Measurements from ENCODE around the gene LONRF2.
A peak's percentile ranks its signal among the peaks of the same experiment; 100 is the strongest.

The LONRF2 gene

DNA sequence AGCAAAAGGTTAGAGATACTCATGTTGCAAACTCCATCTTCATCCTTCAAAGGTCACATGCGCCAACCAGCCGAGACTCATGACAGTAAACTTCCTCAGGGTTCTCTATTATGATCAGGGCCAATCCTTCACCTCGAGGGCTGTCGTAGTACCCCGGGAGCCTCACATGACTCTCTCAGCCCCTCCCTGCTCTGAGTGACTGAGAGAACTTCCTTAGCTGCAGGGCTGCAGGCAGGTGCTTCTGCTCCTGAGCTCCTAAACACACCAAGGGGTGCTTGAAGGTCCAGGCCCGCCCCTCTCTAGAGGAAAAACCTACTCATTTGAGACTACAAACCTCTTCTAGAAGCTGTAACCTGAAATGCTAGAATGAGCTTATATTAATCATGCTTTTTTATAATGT, 48.2 kb downstream of the LONRF2 start:
- peak; percentile 24 for DNase-seq

DNA sequence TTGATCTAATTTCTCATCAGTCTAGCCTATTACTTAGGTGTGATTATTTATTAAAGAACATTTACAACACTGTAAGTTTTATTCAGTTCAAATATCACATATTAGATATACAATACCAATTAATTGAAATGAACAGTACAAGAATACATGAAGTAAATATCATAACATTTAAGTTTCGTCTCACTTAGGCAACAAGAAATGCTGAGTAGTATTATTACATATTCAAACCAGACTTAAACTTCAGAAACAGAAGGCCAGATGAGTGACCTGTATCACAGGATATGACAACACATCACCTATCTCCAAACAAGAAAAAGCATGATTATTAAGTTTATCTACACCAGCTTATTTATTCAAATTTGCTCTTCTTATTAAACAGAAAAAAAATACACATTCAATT, 48.9 kb downstream of the LONRF2 start:
- DNase-seq: no peak

DNA sequence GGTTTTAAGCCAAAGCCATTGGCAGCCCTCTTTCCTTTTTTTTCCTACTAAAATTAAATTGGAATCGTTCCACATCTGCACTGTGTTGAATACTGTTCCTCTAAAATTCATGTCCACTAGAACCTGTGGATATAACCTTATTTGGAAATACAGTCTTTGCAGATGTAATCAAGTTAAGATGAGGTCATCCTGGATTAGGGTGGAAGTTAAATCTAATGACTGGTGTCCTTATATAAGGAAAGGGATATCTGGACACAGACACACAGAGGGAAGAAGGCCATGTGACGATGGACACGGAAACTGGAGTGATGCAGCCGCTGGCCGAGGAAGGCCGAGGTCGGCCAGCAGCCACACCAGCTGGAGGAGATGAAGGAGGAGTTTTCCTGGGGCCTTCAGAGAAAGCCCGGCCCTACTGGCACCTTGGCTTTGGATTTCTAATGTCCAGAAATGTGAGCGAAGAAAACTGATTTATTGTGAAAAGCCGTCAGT, 49.4 kb downstream of the LONRF2 start:
- no peak for DNase-seq

DNA sequence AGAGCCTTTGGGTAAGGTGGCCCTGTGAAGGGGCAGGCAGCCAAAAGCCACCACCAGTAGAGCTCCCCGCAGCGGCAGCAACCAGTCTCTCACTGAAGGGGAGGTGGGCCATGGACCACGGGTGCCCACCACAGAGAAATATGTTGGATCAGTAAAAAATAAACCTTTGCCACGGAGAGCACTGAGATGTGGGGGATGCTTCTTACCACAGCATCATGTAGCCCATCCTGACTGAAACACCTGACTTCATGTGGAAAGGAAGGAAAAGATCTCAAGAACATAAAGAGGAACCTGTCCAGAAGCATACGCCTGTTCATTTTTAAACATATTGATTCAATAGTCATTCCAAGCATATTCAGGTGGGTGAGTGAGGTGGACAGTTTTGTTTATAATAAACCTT, 51.1 kb downstream of the LONRF2 start:
- no peak for DNase-seq

DNA sequence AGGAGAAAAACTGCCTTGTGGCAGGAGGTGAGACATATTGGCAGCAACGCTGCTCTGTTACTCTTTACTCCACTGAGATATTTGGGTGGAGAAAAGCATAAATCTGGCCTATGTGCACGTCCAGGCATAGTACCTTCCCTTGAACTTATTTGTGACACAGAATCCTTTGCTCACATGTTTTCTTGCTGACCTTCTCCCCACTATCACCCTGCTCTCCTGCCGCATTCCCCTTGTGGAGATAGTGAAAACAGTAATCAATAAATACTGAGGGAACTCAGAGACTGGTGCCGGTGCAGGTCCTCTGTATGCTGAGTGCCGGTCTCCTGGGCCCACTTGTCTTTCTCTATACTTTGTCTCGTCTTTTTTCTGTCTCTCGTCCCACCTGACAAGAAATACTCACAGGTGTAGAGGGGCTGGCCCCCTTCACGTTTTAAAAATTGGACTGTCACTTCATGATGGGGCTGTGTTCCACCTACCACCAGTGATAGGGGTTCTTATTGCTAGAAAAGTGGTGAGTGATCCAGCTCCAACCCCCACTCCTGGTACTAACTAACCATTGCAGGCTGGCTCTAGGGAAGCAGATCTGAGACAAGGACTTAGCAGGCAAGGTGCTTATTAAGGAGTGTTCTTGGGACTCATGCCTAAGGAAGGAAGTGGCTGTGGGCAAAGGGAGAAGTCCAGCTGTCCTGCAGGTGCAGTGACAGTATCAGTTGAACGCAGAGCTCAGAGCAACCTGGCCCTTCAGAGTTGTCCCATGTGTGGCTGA, 51.7 kb downstream of the LONRF2 start:
- no peak for DNase-seq

DNA sequence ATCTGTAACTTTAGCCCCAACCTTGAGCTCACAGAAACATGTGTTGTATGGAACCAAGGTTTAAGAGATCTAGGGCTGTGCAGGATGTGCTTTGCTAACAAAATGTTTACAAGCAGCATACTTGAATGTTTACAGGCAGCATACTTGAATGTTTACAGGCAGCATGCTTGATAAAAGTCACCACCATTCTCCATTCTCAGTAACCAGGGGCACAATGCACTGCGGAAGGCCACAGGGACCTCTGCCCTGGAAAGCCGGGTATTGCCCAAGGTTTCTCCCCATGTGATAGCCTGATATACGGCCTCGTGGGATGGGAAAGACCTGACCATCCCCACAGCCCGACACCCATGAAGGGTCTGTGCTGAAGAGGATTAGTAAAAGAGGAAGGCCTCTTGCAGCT, 52.4 kb downstream of the LONRF2 start:
- DNase-seq: no peak

DNA sequence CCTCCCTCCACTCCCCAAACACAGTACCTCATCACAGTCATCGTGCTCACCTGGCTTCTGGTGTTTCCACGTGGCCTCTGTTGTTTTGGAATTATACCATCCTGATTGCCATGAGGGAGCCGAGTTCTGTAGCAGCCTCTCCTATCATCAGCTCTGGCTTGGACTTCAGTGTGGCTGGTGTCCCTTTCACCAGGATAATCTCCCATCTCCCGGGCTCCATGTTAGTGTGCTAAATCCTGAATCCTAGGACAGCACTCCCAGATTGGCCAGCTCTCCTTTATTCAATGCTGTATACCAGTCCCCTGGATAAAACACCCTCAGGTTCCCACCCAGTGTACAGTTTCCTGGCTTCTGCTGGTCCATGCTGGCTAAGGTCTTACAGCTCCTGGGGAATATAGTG, 53.3 kb downstream of the LONRF2 start:
- DNase-seq: no peak

DNA sequence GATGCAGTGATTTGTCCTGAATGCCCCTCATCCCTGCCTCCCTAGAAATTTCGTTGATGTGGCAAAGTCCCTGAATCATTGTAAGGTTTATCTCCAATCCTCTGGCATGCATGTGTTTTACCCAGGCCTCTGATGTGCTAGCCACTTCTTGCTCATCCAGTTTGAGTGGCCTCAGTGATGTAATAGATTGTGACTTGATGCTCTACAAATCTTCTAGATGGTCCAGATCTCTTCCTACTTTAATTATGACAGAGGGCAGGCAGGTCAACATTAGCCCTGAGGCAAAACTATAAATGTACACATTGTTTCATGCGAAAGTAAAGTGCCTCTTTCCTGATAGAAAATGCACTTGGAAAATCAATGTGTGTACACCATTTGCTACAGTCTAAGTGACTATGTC, 54.5 kb downstream of the LONRF2 start:
- no peak for DNase-seq

DNA sequence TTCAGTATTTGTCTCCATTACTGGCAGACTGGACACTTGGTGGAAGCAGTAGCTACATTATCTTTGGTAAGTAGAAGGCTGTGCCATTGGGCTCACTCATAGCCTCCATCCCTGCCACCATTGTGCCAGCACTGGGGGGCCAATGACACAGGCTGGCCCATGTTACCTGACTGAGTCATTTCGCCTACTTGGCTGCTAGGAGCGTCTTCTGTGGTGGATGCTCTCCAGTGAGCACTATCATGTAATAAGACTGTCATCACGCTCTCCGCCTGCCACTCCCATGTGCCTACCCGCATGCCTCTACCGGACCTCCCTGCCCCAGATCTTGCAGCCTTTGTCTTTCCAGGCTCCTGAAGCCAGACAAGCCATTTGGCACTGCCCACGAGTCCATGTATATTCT, 56.2 kb downstream of the LONRF2 start:
- DNase-seq: no peak

DNA sequence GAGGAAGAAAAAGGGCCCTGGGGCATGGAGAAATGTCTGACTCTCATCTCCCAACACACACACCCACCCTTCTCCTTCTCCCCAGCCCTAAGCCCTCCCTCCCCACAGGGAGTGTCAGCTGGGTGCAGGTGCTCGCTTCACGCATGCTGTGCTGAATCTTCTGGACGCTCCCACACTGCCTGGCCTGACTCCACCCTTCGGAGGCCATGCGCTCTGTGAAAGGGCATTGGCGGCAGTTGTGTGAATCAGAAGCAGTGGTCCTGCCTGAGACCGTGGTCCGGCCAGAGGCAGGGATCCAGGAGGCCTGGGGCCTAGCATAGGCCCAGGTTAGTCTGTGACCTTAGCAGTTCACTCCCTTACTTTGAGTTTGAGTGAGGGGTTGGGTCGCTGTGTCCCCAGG, 57.1 kb downstream of the LONRF2 start:
- DNase-seq: no peak

DNA sequence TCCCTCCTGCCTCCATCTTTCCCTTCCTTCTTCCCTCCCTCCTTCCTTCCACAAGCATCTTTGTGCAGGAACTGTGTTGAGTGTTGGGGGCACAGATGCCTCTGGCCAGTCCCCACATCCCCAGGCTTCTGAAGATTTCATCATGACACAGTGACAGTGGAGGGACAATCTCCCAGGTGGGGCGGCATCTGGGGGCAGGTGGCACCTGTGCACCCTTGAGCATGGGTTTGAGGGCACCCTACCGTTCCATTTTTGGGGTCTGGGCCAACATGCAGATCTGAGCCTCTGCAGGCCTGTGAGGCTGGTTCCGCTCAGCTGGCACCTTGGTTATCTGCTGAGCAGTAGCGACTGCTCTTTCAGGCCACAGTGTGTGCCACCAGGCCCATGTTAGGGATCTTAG, 57.6 kb downstream of the LONRF2 start:
- no peak for DNase-seq

DNA sequence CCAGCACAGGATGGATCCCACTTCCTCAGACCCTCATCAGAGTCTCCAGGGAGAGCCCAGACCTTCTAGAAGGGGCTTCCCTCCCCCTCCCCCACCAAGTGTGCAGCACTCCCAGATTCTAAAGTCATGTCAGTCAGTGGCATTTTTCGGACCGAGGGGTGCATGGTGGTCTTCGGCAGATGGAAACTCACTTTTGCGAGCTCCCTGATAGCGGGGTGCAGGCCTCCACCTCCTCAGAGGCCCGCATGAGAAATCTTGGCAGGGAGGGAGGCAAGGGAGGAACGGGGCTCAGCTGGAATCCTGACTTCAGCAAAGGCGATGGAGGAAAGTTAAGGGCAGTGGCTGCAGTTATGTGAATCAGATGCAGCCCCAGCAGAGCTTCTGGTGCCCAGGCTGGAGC, 58.2 kb downstream of the LONRF2 start:
- DNase-seq: no peak

DNA sequence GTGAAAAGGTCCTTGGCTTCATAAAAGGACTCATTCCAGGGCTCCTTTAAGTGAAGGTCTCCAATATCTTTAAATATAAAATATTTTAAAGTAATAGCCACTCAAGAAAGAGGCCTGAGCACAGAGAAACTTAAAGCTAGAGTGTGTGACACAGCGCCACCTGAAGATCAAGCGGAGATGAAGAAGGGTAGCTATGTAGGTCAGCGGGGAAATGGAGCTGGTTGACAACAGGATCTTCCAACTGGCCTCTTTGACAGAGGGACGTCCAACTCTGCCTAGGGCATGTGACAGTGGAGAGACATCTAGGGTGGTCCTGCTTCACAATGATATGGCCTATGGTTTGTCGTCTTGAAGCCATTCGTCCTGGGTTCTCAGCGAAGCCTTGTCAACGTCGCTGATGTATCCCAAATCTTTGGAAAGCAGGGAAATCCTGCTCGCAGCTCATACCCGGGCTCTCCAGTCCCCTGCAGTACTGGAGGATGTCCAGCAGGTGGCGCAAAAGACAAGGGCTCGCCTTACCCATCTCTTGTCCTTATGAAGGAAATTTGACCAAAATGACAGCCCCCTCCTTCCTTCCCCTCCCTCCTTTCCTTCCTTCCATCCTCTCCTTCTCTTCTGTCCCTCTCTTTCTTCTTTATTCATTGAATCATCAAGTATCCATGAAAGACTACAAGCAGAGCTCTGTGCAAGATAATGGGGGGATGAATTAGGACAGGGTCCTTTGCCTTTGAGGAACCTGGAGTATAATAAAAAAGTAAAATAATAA, 59.6 kb downstream of the LONRF2 start:
- DNase-seq: peak; percentile 56

DNA sequence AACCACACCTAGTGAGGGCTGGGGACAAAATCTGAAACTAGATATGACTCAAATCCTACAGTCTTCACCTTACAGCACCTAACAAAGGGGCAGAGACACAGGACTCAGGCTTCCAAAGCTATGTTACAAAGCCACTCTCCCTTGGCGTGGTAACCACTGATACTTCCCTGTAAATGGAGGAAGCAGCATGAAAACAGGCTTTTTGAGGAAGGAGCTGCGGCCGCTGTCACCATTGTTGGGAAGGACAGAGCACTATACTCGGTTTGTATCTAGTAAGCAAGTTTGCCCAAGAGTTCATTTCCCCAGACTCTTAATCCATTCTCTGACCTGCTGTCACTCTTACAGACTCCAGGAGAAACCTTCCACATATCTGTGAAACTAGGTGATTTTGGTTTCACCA, 60.3 kb downstream of the LONRF2 start:
- no peak for DNase-seq

DNA sequence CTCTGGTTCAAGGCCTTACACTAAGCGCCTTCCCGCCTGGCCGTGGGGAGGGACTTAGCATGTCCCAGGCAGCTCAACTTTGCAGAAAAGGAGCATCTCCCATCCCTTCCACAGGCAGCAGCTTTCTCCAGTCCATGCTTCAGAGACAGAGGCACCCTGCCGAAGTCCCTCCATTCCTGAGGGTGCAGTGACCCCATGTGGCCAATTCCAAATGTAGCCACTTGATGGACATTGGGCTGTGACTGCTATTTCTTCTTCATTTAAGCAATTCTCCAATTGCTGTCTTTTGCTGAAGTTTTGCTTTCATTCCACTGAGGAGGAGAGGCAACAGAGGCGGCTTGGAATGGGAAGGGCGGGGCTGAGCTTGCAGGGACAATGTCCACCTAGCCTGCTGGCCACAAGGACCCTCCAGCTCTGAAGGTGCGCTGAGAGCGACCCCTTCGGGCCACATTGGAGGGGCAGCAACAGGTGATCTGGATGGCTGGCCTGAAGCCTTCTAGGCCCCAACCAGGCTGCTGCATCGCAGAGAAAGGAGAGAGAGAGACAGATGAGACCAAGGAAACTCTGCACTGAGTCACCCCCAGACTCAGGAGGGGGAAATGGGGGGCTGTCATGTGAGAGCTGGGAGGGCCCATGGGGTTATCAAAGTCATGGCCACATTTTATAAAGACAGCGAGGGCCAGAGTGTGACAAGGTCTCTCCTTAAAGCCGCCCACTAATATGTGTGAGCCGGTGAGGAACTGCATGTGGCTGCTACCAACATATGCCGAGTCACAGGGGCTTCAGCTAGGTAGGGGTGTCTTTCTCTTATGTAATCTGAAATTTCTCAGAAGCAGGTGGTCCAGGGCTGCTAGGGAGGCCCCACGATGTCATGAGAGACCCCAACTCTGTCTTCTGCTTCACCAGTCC, 61.3 kb downstream of the LONRF2 start:
- peak; percentile 71 for DNase-seq

DNA sequence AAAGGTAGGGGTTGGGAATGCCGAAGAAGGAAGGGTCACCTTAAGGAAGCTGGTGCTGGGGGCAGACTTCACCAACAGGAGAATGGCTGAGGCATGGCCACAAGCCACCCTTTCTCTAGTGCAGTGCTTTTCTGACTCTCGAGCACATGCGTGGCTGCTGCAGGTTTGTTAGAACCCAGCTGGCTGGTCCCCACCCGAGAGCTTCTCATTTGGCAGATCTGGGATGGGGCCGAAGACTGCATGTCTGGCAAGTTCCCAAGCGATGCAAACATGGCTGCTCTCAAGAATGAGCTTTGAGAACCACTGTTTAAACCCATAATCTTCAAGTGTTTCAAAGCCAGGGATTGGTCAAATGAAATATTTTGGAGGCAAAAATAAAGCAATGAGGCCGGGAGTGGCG, 63.2 kb downstream of the LONRF2 start:
- DNase-seq: no peak

DNA sequence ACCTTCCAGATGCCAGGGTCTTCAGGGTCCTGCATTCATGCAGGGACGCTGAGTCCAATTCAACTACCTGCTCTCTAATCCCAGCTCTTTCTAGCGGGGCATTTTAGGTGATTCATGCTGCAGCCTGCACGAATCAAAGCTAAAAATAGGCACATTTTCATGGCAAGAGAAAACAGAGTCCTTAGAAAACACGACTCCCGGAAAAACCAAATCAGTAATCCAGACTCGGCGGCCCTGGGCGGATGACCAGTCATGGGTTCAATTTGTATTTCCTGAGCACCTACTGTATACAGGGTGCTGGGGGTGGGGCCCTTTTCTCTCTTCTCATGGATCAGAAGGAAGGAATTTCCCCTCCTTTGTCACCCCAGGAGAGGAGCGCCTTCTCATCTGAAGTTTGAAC, 64.4 kb downstream of the LONRF2 start:
- DNase-seq: no peak

DNA sequence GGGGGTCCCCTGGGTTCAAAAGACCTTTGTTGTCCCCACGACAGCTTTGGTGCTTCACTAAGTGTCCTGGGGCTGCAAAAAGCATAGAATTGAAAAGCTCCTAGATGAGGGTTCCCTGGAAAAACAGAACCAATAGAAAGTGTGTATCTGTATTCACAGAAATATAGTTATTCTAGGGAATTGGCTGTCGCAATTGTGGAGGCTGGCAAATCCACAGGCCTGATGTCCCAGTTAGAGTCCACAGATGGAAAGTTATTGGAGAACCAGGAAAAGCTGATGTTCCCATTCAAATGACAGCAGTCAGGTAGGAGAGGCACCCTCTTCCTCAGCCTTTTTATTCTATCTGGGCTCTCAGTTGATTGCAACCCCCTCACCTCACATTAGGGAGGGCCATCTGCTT, 65.5 kb downstream of the LONRF2 start:
- DNase-seq: no peak

DNA sequence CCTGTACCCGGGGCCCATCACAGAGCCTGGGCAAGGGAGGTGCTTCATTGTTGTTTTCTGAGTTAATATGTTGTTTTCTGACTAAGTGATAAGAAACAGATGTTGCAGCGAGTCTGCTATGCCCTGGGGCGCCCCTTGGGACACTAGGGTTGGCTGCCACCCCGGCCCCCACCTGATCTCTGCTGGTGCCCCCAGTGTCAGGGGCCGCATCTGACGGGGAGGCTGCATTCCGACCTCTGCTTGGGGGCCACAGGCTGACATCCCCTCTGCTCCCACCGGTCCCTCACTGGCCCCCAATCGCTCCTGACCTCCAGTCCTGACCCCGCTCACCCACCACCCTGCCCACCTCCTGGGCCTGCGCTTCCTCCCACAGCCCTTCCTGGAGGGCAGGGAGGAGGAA, 65.9 kb downstream of the LONRF2 start:
- no peak for DNase-seq

DNA sequence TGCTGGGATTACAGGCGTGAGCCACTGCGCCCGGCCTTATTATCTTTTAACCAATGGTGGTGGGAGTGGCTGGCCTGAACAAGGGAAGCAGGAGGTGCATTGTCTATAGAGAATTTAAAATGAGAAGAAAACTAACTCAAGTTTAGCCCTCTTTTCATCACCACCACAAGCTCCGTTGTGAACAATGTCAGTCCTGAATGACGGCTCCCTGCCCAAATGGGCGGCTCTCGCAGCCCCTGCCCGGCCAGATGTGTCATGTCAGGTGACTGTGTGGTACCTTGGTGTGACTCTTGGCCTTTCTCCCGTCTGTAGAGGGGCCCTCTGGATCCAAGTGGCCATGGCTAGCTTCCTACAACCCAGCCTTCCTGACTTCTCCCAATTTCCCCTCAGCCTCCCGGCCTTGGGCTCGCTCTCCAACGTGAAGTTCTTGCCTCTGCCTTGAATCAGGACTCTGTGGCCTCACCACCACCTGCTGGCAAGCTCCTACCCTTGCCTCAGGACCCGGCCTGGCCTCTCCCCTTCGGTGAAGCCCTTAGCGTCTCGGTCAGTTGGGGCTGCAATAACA, 67.6 kb downstream of the LONRF2 start:
- no peak for DNase-seq

DNA sequence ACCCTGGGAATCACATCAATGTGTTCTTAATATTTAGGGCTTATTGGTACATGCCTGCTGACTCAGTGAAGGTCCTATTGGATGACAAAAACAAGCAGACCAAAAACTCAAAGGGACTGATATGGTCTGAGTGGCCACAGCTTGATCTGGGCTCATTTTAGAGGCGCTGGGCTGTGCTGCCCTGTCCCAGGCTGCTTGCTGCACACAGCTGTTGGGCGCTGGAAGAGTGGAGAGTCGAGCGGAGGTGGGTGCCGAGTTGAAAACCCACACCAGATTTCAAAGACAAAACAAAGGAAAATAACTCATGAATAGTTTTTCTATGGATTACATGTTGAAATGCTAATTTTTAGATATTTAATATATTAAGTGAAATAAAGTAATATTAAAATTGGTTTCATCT, 68.5 kb downstream of the LONRF2 start:
- DNase-seq: no peak

DNA sequence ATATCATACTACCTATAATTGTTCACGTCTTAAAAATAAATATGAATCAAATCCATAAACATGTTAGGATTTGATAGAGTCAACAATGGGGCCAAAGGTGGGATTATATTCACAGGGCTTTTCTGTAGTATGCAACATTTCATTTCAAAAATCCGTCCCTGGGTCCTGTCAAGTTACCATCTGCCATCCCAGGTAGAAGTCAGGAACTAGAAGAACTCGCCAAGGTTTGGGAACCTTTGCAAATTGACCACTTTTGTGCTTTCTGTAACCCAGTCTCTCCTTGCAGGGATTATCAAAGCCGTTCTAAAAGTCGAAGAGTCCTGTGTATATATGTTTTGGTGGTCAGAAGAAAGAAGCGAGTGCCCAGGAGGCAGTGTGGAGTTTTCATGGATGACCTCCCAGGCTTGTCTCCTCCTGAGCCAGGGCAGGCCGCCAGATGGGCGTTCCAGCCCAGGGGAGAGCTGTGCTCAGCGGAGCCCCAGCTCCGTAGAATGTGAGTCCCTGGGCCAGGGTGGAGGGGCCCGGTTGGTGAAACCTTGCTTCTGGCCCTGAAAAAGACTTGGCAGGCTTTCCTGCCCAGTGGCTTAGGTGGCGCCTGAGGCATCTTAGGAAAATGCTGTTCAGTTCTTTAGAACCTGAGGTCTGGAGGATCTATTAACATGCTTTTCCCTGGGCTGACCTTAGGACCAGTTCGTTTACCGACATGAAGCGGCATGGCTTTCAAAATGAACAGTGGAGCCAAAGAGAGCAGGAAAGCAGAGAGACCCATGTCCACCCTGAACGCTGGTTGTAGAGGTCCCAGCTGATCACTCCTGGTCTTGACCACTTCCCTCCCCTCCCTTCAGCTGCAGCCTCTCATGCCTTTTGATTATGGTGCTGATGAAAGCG, 69.2 kb downstream of the LONRF2 start:
- DNase-seq: no peak

Data from NCI-H345 (cell line).